ENCODE measurements around the gene GABRB3.

GABRB3 gene

DNA sequence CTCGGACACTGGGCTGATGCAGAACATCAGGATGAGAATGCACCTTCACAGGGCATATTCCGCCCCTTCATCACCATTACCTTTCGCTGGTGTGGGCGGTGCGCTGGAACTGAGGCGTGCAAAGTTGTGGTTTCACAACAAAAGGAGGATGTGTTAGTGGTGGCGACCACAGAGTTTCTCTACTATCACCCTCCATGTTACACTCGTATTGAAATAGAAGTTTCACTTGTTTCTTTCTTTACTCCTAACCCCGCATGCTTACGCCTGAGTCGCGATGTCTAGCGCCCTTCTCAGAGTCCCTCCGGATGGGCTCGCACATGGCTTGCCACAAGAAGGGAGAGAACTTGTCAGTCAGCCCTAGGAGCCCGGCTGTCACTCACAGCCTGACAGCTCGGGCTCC, 148.7 kb downstream of the GABRB3 start:
- peak; percentile 25 for DNase-seq

GRCh38 chr15:26623071-26623470, 149.8 kb downstream of the GABRB3 start:
- DNase-seq, result no peak

GRCh38 chr15:26621816-26622215, 151.1 kb downstream of the GABRB3 start:
- no peak for DNase-seq

DNA sequence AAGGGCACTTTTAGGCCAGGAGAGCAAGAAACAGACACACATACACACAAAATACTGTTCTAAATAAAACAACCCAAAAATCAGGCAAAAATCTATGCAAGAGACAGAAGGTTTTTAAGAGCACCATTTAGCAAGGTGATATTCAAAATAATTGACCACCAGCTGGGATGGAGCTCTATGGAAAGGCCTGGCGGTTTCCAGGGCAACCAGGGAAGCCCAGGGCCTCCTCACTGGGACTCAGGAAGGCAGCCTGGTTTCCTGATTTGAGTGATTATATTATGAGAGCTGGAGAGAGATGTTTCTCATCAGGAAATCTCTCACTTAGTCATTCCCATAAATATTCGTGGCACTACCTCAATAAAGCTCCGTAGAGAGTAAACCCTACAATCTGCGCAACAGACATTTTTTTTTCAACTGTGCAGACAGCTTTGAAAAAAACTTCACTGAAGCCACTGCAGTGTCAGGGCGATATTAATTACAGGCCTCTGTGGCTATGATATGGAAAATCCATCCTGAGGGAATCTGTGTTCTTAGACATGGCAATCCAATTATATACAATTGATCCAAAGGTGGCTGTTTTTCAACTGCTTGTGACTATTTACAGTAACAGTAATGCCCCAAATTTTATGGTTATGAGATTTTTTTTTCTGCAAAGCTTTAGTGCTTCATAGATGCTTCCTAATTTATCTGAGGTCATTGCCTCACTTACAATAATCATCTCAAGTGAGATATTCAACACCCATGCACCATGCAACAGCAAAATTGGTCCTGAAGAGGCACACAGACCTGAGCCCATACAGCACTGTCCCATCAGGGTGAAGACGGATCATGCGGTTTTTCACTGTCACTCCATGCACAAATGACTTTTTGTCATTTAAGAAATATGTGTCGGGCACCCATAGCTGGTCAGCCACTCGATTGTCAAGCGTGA, 152.1 kb downstream of the GABRB3 start:
- no peak for DNase-seq

DNA sequence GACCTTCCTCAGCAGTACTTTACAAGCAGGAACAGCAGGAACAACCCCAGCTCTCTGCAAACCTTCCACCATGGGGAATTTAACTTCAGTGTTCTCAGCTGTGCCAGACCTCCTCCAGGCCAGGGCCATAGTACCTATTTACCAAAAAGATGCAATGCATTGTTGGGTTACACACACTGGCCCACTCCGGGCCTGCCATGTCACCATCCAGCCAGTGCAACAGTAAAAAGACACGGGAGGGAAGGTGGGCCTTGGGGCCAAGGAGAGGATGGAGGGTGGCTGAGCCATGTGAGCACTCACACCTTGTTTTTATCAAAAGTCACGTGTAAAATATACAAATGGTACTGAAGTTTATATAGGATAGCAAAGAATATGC, 157.0 kb downstream of the GABRB3 start:
- no peak for DNase-seq

- no peak for DNase-seq
Observed at GRCh38 chr15:26615188-26615926, 157.5 kb downstream of the GABRB3 start.

- DNase-seq, result no peak
Observed at GRCh38 chr15:26614734-26615133, 158.1 kb downstream of the GABRB3 start.

- peak; percentile 92 for DNase-seq
Observed at GRCh38 chr15:26598704-26599103, 174.2 kb downstream of the GABRB3 start.

- no peak for DNase-seq
Observed at GRCh38 chr15:26595611-26596010, 177.3 kb downstream of the GABRB3 start.

DNA sequence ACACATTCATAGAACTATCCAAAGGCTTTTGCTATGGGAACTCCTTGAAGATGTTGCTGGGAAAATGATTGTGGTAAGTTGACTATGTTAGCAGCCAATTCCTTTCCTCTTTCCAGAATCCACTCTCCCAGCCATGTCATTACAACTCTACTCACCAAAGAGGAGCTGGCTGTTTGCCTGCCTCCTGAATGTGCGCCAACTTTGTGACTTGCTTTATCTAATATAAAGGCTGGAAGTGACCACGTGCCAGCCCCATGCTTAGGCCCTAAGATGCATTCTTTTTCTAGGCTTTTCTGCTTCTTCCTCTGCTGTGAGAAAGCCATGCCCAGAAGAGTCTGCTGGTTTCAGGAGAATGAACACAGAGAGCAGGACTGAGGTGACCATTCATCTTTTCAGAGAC, 182.2 kb downstream of the GABRB3 start:
- DNase-seq, result no peak

- no peak for DNase-seq
Observed at GRCh38 chr15:26582840-26583239, 190.0 kb downstream of the GABRB3 start.

- no peak for DNase-seq
Observed at GRCh38 chr15:26580943-26581342, 191.9 kb downstream of the GABRB3 start.

GRCh38 chr15:26572602-26573350, 200.1 kb downstream of the GABRB3 start:
- DNase-seq, result no peak

GRCh38 chr15:26571346-26571745, 201.5 kb downstream of the GABRB3 start:
- DNase-seq, result no peak

GRCh38 chr15:26565542-26565941, 207.3 kb downstream of the GABRB3 start:
- no peak for DNase-seq

- no peak for DNase-seq
Observed at GRCh38 chr15:26564361-26564760, 208.5 kb downstream of the GABRB3 start.

DNA sequence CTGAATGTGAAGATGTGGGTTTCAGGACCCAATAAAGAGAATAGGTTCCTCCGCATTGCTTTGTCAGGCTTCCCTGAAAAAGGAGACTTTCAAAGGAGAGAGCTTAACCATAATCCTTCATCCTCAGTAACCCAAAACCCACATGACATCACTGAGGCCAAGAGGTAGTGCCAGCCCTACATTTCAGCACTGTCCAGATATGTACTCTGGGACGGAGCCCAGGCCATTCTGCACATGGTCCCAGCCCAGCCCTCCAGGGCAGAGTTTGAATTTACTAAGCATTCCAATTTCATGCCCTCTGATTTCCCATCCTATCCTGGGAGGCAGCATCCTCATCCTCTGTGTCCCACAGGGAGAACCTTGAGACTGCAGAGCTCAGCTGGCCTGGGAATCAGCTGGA, 210.5 kb downstream of the GABRB3 start:
- DNase-seq, result no peak

- peak; percentile 34 for DNase-seq
Observed at GRCh38 chr15:26561896-26562295, 211.0 kb downstream of the GABRB3 start.

DNA sequence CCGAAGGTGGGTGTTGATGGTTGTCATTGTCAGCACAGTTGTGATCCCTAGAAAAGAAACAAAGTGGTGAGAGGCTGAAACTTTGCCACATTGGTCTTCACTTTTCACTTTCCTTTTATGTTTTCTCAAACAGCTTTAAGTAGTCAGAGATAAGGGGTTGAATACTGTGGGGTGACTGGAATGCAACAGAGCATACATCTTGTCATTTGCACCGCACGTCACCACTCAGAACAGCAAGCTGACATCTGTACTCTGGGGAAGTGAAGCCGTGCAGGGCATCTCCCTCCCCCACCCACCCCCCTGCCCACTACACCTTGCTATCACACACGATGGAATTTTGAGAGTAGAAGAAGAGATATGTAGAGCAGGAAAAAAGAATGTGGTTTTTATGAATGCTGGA, 211.7 kb downstream of the GABRB3 start:
- no peak for DNase-seq

DNA sequence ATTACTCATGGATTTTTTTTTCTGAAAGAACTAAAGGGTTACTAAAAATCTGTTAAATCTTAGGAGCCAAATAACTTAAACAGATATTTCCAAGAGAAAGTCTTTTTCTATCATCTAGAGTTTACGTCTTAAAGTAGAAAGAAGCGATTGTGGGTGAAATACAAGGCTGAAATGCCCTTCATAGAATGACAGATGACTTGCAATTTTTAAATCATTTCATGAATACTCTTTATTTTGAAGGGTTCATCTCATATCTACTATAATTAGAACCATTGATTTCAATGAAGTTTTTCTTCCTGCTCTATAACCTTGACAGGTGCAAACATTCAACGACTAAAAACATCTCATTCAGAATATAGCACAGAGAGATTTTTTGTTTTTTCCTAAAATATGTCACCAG, 217.0 kb downstream of the GABRB3 start:
- DNase-seq, result no peak

- DNase-seq, result no peak
Observed at GRCh38 chr15:26551473-26551872, 221.4 kb downstream of the GABRB3 start.

DNA sequence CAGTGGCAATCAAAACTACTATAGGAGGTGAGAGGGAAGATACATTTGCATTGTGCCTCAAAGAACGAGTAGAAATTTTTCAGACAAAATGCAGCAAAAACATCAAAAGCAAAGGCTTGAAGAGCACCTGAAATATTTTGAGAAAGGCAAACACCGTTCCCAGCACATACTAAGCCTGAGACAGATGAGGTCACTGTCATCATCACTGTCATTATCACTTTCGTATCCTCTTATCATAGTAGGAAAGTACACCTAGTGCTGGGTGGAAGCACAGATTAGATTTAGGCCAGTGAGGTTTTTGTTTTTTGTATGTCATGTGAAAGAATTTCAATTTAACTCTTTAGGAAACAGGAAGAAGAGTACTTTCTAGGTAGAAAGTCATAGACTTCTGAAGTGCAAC, 222.0 kb downstream of the GABRB3 start:
- DNase-seq, result no peak

DNA sequence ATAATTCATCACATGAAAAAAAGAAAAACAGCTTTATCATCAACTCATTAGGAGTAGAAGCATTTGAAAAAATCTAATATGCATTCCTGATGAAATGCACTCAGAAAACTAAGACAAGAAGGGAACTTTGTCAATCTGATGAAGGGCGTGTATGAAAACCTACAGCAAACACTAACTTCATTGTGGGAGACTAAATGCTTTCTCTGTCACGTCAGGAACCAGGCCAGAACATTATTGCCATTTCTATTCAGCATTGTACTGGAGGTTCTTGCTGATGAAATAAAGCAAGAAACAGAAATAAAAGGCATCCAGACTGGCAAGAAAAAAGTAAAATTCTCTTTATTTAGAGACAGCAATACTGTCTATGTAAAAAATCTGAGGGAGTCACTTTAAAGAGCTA, 235.2 kb downstream of the GABRB3 start:
- DNase-seq, result no peak

GRCh38 chr15:26531489-26531888, 241.4 kb downstream of the GABRB3 start:
- no peak for DNase-seq

Data from MV-4-11 (cell line).